ENCODE data around the gene FGFR1OP2.
"Not testable (repeated sequence)": the region's sequence is repeated elsewhere in the genome, so short reads cannot be mapped to it uniquely, and the experiment has no call there.

Gene FGFR1OP2

GRCh38 chr12:26937863-26938700 lies at the start of gene FGFR1OP2, which contains the start of gene INTS13:
Gene FGFR1OP2 (plus strand): TSS chr12:26938470. CDS start chr12:26954159, 15,689 bp downstream.
Gene INTS13 (minus strand): TSS chr12:26937981. CDS start chr12:26936803, 1,178 bp downstream.
- H3K27me3 ChIP-seq (ENCODE audit: control insufficient read depth in 1 of 2, insufficient read depth in 2 of 2, low read length in 2 of 2) = no peaks in the 10 kb centered on the region
- H3K27ac ChIP-seq (ENCODE audit: low read depth, low read length) = peak within 1 kb of the TSS; percentile 89
- peak within 1 kb of the TSS; percentile 92 to 97 for H3K4me3 ChIP-seq (ENCODE audit: low read depth in 1 of 2, low read length in 2 of 2)
- H3K4me1 ChIP-seq (ENCODE audit: control insufficient read depth in 1 of 2, insufficient read depth in 2 of 2, low read length in 2 of 2) = peaks cover 24 to 32% of the 10 kb centered on the region in 2 donors
- no peaks in the 10 kb centered on the region for H3K9me3 ChIP-seq (ENCODE audit: control insufficient read depth in 1 of 2, low read length in 2 of 2)
- peak within 1 kb of the TSS; percentile 97 to 100 for H3K9ac ChIP-seq (ENCODE audit: low read depth in 1 of 2, low read length in 2 of 2)
- no peaks in the 10 kb centered on the region for H3K36me3 ChIP-seq (ENCODE audit: control insufficient read depth in 1 of 2, insufficient read depth in 2 of 2, low read length in 2 of 2)

DNA sequence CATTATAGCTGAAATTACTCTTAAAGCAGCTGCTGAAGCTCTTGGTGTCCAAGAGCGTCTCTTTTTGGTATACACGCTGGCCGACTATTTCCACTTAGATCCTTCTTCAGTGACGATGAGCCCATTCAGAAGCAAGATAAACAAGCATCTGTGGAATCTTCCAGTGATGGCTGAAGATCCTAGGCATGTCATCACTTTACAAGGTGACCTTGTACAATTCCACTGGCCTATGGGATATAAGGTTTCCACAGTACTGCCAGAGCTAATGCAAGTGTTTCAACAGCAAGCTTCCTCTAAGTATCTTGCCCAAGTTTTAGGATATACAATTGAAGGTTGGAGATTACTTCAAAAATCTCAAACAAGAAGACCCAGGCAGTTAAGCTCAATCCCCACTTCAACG lies 47.5 kb upstream of the FGFR1OP2 start:
- no peak overlapping the region for H3K4me3 ChIP-seq (ENCODE audit: low read depth in 1 of 2, low read length in 2 of 2)

GRCh38 chr12:26891704-26892103 lies 46.6 kb upstream of the FGFR1OP2 start:
- no peaks in the 10 kb centered on the region for H3K36me3 ChIP-seq (ENCODE audit: control insufficient read depth in 1 of 2, insufficient read depth in 2 of 2, low read length in 2 of 2)
- H3K27ac ChIP-seq (ENCODE audit: low read depth, low read length) = no peak overlapping the region
- H3K27me3 ChIP-seq (ENCODE audit: control insufficient read depth in 1 of 2, insufficient read depth in 2 of 2, low read length in 2 of 2) = no peaks in the 10 kb centered on the region
- H3K4me1 ChIP-seq (ENCODE audit: control insufficient read depth in 1 of 2, insufficient read depth in 2 of 2, low read length in 2 of 2) = no peaks in the 10 kb centered on the region
- H3K4me3 ChIP-seq (ENCODE audit: low read depth in 1 of 2, low read length in 2 of 2) = no peak overlapping the region
- H3K9me3 ChIP-seq (ENCODE audit: control insufficient read depth in 1 of 2, low read length in 2 of 2) = no peaks in the 10 kb centered on the region
- H3K9ac ChIP-seq (ENCODE audit: low read depth in 1 of 2, low read length in 2 of 2) = no peak overlapping the region

More for the DNA sequence above, 47.5 kb upstream of the FGFR1OP2 start:
- H3K4me1 ChIP-seq (ENCODE audit: control insufficient read depth in 1 of 2, insufficient read depth in 2 of 2, low read length in 2 of 2) = no peaks in the 10 kb centered on the region
- no peak overlapping the region for H3K27ac ChIP-seq (ENCODE audit: low read depth, low read length)
- H3K27me3 ChIP-seq (ENCODE audit: control insufficient read depth in 1 of 2, insufficient read depth in 2 of 2, low read length in 2 of 2) = no peaks in the 10 kb centered on the region
- no peaks in the 10 kb centered on the region for H3K36me3 ChIP-seq (ENCODE audit: control insufficient read depth in 1 of 2, insufficient read depth in 2 of 2, low read length in 2 of 2)
- H3K9ac ChIP-seq (ENCODE audit: low read depth in 1 of 2, low read length in 2 of 2) = no peak overlapping the region
- no peaks in the 10 kb centered on the region for H3K9me3 ChIP-seq (ENCODE audit: control insufficient read depth in 1 of 2, low read length in 2 of 2)

DNA sequence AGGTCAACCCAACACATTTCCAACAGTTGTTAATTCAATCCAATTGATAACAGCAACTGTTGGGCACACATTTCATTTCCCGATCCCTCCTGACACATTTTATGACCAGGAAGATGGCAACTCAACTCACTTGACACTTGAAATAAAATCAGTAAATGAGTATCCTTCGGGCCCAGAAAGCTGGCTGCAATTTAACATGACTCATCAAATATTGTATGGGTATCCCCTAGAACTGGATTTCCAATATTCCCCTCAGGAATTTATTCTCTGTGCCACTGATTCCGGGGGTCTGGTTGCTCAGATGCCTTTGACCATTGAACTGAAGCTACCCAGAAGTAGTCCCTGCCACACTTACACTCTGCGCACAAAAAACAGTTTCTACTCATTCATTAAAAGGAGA lies 42.6 kb upstream of the FGFR1OP2 start:
- Histone ChIP-seq H3K27ac (ENCODE audit: low read depth, low read length) (no peak overlapping the region), H3K27me3 (ENCODE audit: control insufficient read depth in 1 of 2, insufficient read depth in 2 of 2, low read length in 2 of 2) (no peaks in the 10 kb centered on the region), H3K4me1 (ENCODE audit: control insufficient read depth in 1 of 2, insufficient read depth in 2 of 2, low read length in 2 of 2) (no peaks in the 10 kb centered on the region)

GRCh38 chr12:26896913-26897312 lies 41.4 kb upstream of the FGFR1OP2 start:
- Histone ChIP-seq H3K27me3 (ENCODE audit: control insufficient read depth in 1 of 2, insufficient read depth in 2 of 2, low read length in 2 of 2) (no peaks in the 10 kb centered on the region), H3K9me3 (ENCODE audit: control insufficient read depth in 1 of 2, low read length in 2 of 2) (no peaks in the 10 kb centered on the region), H3K4me3 (ENCODE audit: low read depth in 1 of 2, low read length in 2 of 2) (no peak overlapping the region), H3K4me1 (ENCODE audit: control insufficient read depth in 1 of 2, insufficient read depth in 2 of 2, low read length in 2 of 2) (no peaks in the 10 kb centered on the region), H3K27ac (ENCODE audit: low read depth, low read length) (no peak overlapping the region), H3K36me3 (ENCODE audit: control insufficient read depth in 1 of 2, insufficient read depth in 2 of 2, low read length in 2 of 2) (peaks cover 0 to 8% of the 10 kb centered on the region in 2 donors), H3K9ac (ENCODE audit: low read depth in 1 of 2, low read length in 2 of 2) (no peak overlapping the region)

More for the DNA sequence above, 42.6 kb upstream of the FGFR1OP2 start:
- Histone ChIP-seq H3K36me3 (ENCODE audit: control insufficient read depth in 1 of 2, insufficient read depth in 2 of 2, low read length in 2 of 2) (peaks cover 0 to 8% of the 10 kb centered on the region in 2 donors), H3K4me3 (ENCODE audit: low read depth in 1 of 2, low read length in 2 of 2) (no peak overlapping the region), H3K9me3 (ENCODE audit: control insufficient read depth in 1 of 2, low read length in 2 of 2) (no peaks in the 10 kb centered on the region), H3K9ac (ENCODE audit: low read depth in 1 of 2, low read length in 2 of 2) (no peak overlapping the region)

DNA sequence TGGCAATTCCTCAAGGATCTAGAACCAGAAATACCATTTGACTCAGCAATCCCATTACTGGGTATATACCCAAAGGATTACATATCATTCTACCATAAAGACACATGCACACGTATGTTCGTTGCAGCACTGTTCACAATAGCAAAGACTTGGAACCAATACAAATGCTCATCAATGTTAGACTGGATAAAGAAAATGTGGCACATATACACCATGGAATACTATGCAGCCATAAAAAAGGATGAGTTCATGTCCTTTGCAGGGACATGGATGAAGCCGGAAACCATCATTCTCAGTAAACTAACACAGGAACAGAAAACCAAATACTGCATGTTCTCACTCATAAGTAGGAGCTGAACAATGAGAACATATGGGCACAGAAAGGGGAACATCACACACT lies 34.9 kb upstream of the FGFR1OP2 start:
- not testable (repeated sequence) for H3K27ac ChIP-seq (ENCODE audit: low read depth, low read length)
- peaks cover 0 to 19% of the 10 kb centered on the region in 2 donors for H3K36me3 ChIP-seq (ENCODE audit: control insufficient read depth in 1 of 2, insufficient read depth in 2 of 2, low read length in 2 of 2)

DNA sequence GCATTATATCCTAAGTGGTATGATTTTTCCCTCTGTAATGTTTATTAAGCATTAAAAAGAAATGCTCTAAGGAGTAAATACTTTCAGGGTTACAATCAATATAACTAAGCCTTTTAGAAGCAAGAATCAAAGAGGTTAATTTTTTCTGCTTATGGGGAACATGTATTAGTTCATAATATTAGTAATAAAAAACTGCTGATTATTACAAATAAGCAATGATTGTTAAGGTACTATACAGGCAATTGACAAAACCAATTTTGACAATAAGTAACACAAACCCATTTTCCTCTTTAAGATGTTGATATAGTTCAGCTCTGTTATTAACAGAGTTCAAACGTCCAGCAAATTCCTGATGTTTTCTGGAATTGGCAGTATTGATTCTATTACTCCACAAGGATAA lies 32.2 kb upstream of the FGFR1OP2 start:
- Histone ChIP-seq H3K4me1 (ENCODE audit: control insufficient read depth in 1 of 2, insufficient read depth in 2 of 2, low read length in 2 of 2) (peaks cover 0 to 3% of the 10 kb centered on the region in 2 donors), H3K27ac (ENCODE audit: low read depth, low read length) (no peak overlapping the region), H3K27me3 (ENCODE audit: control insufficient read depth in 1 of 2, insufficient read depth in 2 of 2, low read length in 2 of 2) (no peaks in the 10 kb centered on the region), H3K9ac (ENCODE audit: low read depth in 1 of 2, low read length in 2 of 2) (no peak overlapping the region), H3K9me3 (ENCODE audit: control insufficient read depth in 1 of 2, low read length in 2 of 2) (no peaks in the 10 kb centered on the region), H3K36me3 (ENCODE audit: control insufficient read depth in 1 of 2, insufficient read depth in 2 of 2, low read length in 2 of 2) (peaks cover 0 to 31% of the 10 kb centered on the region in 2 donors), H3K4me3 (ENCODE audit: low read depth in 1 of 2, low read length in 2 of 2) (no peak overlapping the region)

More for the DNA sequence above, 34.9 kb upstream of the FGFR1OP2 start:
- not testable (repeated sequence) for H3K27me3 ChIP-seq (ENCODE audit: control insufficient read depth in 1 of 2, insufficient read depth in 2 of 2, low read length in 2 of 2); H3K9me3 ChIP-seq (ENCODE audit: control insufficient read depth in 1 of 2, low read length in 2 of 2); H3K9ac ChIP-seq (ENCODE audit: low read depth in 1 of 2, low read length in 2 of 2); H3K4me3 ChIP-seq (ENCODE audit: low read depth in 1 of 2, low read length in 2 of 2); H3K4me1 ChIP-seq (ENCODE audit: control insufficient read depth in 1 of 2, insufficient read depth in 2 of 2, low read length in 2 of 2)

DNA sequence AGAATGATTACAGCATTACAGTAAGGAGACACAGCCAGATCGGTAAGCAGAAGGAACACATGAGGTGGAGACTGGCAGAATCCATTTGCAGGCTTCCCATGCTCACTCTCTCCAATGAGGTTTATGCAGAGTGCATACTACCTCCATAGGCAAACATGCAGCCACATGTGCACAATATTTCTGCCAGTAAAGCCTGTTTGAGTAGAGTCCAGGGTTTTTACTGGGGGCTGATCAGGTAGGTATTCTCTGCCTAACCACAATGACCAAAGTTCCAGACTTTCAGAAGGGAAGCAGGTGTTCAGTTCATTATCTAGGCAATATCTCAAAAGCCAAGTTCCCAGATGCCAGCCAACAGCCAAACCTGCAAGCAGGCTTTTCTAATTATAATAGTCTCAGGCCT lies 31.6 kb upstream of the FGFR1OP2 start:
- no peak overlapping the region for H3K4me3 ChIP-seq (ENCODE audit: low read depth in 1 of 2, low read length in 2 of 2)
- H3K27me3 ChIP-seq (ENCODE audit: control insufficient read depth in 1 of 2, insufficient read depth in 2 of 2, low read length in 2 of 2) = no peaks in the 10 kb centered on the region
- no peaks in the 10 kb centered on the region for H3K9me3 ChIP-seq (ENCODE audit: control insufficient read depth in 1 of 2, low read length in 2 of 2)
- peaks cover 0 to 3% of the 10 kb centered on the region in 2 donors for H3K4me1 ChIP-seq (ENCODE audit: control insufficient read depth in 1 of 2, insufficient read depth in 2 of 2, low read length in 2 of 2)
- no peak overlapping the region for H3K27ac ChIP-seq (ENCODE audit: low read depth, low read length)
- H3K9ac ChIP-seq (ENCODE audit: low read depth in 1 of 2, low read length in 2 of 2) = no peak overlapping the region
- H3K36me3 ChIP-seq (ENCODE audit: control insufficient read depth in 1 of 2, insufficient read depth in 2 of 2, low read length in 2 of 2) = peaks cover 0 to 33% of the 10 kb centered on the region in 2 donors

DNA sequence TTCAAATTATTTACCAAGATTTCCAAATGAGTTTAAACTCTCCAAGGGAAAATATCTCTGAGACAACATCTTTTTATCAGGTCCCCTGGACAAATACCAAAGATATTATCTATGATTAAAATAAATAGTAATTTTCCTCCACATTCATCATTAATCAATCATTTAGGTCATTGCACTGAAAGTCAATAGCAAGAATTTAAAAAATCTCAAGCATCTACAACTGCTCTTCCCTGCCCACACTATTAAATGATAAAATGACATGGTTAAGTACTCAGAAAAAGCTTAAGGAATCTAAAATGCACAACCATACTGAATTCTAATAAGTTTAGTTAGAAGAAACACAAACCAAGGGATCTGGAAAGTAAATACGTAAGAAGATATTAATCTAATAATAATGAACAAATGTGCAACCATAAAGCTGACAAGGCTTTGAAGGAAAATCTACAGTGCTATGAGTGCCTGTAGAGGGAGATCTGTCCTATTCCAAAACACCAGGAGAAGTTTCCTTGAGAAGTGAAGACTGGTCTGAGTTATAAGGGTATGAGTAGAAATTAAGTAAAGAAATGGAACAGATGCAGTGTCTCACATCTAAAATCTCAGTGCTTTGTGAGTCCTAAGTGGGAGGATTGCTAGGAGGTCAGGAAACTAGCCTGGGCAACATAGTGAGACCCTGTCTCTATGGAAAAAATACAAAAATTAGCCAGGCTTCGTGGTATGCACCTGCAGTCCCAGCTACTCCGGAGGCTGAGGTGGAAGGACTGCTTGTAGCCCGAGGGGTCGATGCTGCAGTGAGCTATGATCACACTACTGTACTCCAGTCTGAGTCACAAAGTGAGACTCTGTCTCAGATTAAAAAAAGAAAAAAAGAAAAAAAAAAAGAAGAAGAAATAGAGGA lies 19.7 kb upstream of the FGFR1OP2 start:
- H3K27ac ChIP-seq (ENCODE audit: low read depth, low read length) = no peak overlapping the region
- no peak overlapping the region for H3K4me3 ChIP-seq (ENCODE audit: low read depth in 1 of 2, low read length in 2 of 2)
- H3K9me3 ChIP-seq (ENCODE audit: control insufficient read depth in 1 of 2, low read length in 2 of 2) = no peaks in the 10 kb centered on the region
- no peak overlapping the region for H3K9ac ChIP-seq (ENCODE audit: low read depth in 1 of 2, low read length in 2 of 2)
- peaks cover 0 to 20% of the 10 kb centered on the region in 2 donors for H3K36me3 ChIP-seq (ENCODE audit: control insufficient read depth in 1 of 2, insufficient read depth in 2 of 2, low read length in 2 of 2)
- no peaks in the 10 kb centered on the region for H3K27me3 ChIP-seq (ENCODE audit: control insufficient read depth in 1 of 2, insufficient read depth in 2 of 2, low read length in 2 of 2)
- H3K4me1 ChIP-seq (ENCODE audit: control insufficient read depth in 1 of 2, insufficient read depth in 2 of 2, low read length in 2 of 2) = no peaks in the 10 kb centered on the region

DNA sequence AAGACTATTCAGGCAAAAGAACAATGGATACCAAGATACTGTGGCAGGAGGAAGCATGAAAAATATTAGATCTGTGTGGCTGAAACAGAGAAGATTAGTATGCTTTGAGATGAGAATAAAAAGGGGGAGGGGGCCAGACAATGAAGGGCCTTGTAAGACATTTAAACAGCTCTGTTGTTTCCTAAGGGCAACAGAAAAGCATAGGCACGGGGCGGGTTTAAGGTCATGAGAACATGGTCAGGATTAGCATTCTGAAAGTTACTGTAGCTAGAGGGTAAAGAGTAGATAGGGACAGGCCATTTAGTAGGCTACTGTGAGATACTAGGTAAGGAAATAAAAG lies 19.1 kb upstream of the FGFR1OP2 start:
- Histone ChIP-seq H3K4me1 (ENCODE audit: control insufficient read depth in 1 of 2, insufficient read depth in 2 of 2, low read length in 2 of 2) (no peaks in the 10 kb centered on the region), H3K36me3 (ENCODE audit: control insufficient read depth in 1 of 2, insufficient read depth in 2 of 2, low read length in 2 of 2) (peaks cover 0 to 22% of the 10 kb centered on the region in 2 donors), H3K9me3 (ENCODE audit: control insufficient read depth in 1 of 2, low read length in 2 of 2) (no peaks in the 10 kb centered on the region), H3K9ac (ENCODE audit: low read depth in 1 of 2, low read length in 2 of 2) (no peak overlapping the region), H3K4me3 (ENCODE audit: low read depth in 1 of 2, low read length in 2 of 2) (no peak overlapping the region), H3K27ac (ENCODE audit: low read depth, low read length) (no peak overlapping the region), H3K27me3 (ENCODE audit: control insufficient read depth in 1 of 2, insufficient read depth in 2 of 2, low read length in 2 of 2) (no peaks in the 10 kb centered on the region)
